Endothelial cell of umbilical vein (primary cell): Measurements from ENCODE around the gene DDX3X. TPM values are rescaled to one million over a fixed set of nuclear protein-coding genes. Genes with fewer than 3 reads are reported as not detected.
"Not testable (repeated sequence)": the region's sequence is repeated elsewhere in the genome, so short reads cannot be mapped to it uniquely, and the experiment has no call there.

Source experiments
- BruUV-seq: library from RNA; stranded (reverse); fragments of 400-500 nt; replicated peaks from 2 replicates; lab custom pipeline; 2021; lab: Mats Ljungman, UMichigan
- CTCF ChIA-PET: fragments of 300-600, 350-600 bp; sonication (Branson Sonifier 250); formaldehyde crosslinking; loops from one replicate; lab custom pipeline; 2021; ENCODE audit warnings: antibody characterized with exemption, inconsistent platforms; lab: Charles Lee
- POLR2A ChIA-PET: fragments of 300-600, 350-600 bp; sonication (Branson Sonifier 250); formaldehyde crosslinking; loops from one replicate; lab custom pipeline; 2021; ENCODE audit warnings: antibody characterized with exemption, inconsistent platforms; lab: Charles Lee
- DNase-seq: peaks from one replicate; pipeline ENCODE4 v3.0.0-alpha.2; 2011; ENCODE audit warnings: low read depth, low spot score
- FAIRE-seq: peaks from 2 replicates; lab custom pipeline; 2011; peaks lifted over from hg19 to GRCh38; lab: Jason Lieb, UNC
- H2AFZ ChIP-seq: 2 replicates; pipeline ENCODE4 v1.6.0; 2012; ENCODE audit warnings: low read depth, low read length, control low read depth, inconsistent platforms
- H3K27ac ChIP-seq: 2 replicates; pipeline ENCODE4 v1.5.1; 2011; ENCODE audit warnings: low read depth, mild to moderate bottlenecking, control low read depth, low read length, moderate library complexity; ENCODE audit not compliant: insufficient read depth
- H3K27me3 ChIP-seq, 2 experiments: 2 replicates each; pipeline versions ENCODE4 v1.6.0 to v1.6.1; 2011; ENCODE audit warnings: low read length in 2 of 2, mixed read lengths in 1 of 2; ENCODE audit not compliant: control insufficient read depth in 2 of 2, insufficient read depth in 2 of 2
- H3K36me3 ChIP-seq, 2 experiments: 2 replicates in 1 of 2; 3 replicates in 1 of 2; pipeline ENCODE4 v1.5.1; 2011; ENCODE audit warnings: low read length in 2 of 2, mild to moderate bottlenecking in 1 of 2, moderate library complexity in 1 of 2; ENCODE audit not compliant: control insufficient read depth in 2 of 2, insufficient read depth in 2 of 2; ENCODE audit errors: extremely low read depth in 1 of 2
- H3K4me1 ChIP-seq: 3 replicates; pipeline ENCODE4 v1.5.1; 2011; ENCODE audit warnings: mild to moderate bottlenecking, low read length; ENCODE audit not compliant: control insufficient read depth, insufficient read depth; ENCODE audit errors: extremely low read depth
- H3K4me2 ChIP-seq: 2 replicates; pipeline ENCODE4 v1.6.1; 2011; ENCODE audit warnings: low read length, control low read depth, mixed read lengths; ENCODE audit not compliant: insufficient read depth
- H3K4me3 ChIP-seq, 3 experiments: fragments of 200-600 bp in 1 of 3; sonication (generic), shearing (Covaris generic) in 1 of 3; replicated peaks in 1 of 3; 2 replicates each; pipeline ENCODE4 v1.5.1; 2011 to 2016; ENCODE audit warnings: control low read depth in 3 of 3, low read length in 3 of 3, mild to moderate bottlenecking in 2 of 3, inconsistent platforms in 1 of 3, low read depth in 1 of 3, moderate library complexity in 1 of 3; ENCODE audit not compliant: insufficient read depth in 1 of 3
- H3K79me2 ChIP-seq: 2 replicates; pipeline ENCODE4 v1.6.0; 2012; ENCODE audit warnings: low read length, inconsistent platforms; ENCODE audit not compliant: control insufficient read depth, insufficient read depth
- H3K9ac ChIP-seq: replicated peaks from 2 replicates; pipeline ENCODE3; 2011; ENCODE audit warnings: low read length, control low read depth; ENCODE audit not compliant: insufficient read depth; ENCODE audit errors: extremely low read depth
- H3K9me1 ChIP-seq: replicated peaks from 3 replicates; pipeline ENCODE4 v1.6.0; 2011; ENCODE audit warnings: mild to moderate bottlenecking, low read length; ENCODE audit not compliant: control insufficient read depth, insufficient read depth; ENCODE audit errors: extremely low read depth
- H3K9me3 ChIP-seq: replicated peaks from 2 replicates; pipeline ENCODE4 v1.5.1; 2012; ENCODE audit warnings: low read length, inconsistent platforms; ENCODE audit not compliant: control insufficient read depth, insufficient read depth
- H4K20me1 ChIP-seq: replicated peaks from 2 replicates; pipeline ENCODE3; 2011; ENCODE audit warnings: mild to moderate bottlenecking, low read length; ENCODE audit not compliant: control insufficient read depth, insufficient read depth; ENCODE audit errors: extremely low read depth
- EZH2 ChIP-seq: IDR thresholded peaks from 2 replicates; pipeline ENCODE4 v1.6.1; 2012; ENCODE audit warnings: borderline replicate concordance, low read depth, mild to moderate bottlenecking, moderate library complexity, low read length, inconsistent platforms; ENCODE audit not compliant: severe bottlenecking
- FOS ChIP-seq: IDR thresholded peaks from 2 replicates; pipeline ENCODE4 v1.6.1; 2011; ENCODE audit warnings: mild to moderate bottlenecking, low read length, moderate library complexity, borderline replicate concordance; ENCODE audit not compliant: insufficient read depth
- GATA2 ChIP-seq: IDR thresholded peaks from 2 replicates; pipeline ENCODE4 v1.7.0; 2011; ENCODE audit warnings: low read depth, mild to moderate bottlenecking, moderate library complexity, mixed read lengths, low read length; ENCODE audit not compliant: insufficient read length, insufficient read depth
- JUN ChIP-seq: IDR thresholded peaks from 2 replicates; pipeline ENCODE4 v1.6.1; 2011; ENCODE audit warnings: borderline replicate concordance, low read depth; ENCODE audit not compliant: insufficient read length, insufficient read depth
- MYC ChIP-seq: IDR thresholded peaks from one replicate; pipeline ENCODE4 v1.6.1; 2011; ENCODE audit warnings: mild to moderate bottlenecking, low read depth, low read length
- POLR2A ChIP-seq: IDR thresholded peaks from 2 replicates; pipeline ENCODE4 v1.6.1; 2012; ENCODE audit warnings: low read depth, mild to moderate bottlenecking, control low read depth, low read length
- POLR2AphosphoS5 ChIP-seq: IDR thresholded peaks from 2 replicates; pipeline ENCODE4 v1.6.1; 2012; ENCODE audit warnings: low read depth, mild to moderate bottlenecking, control low read depth, low read length, moderate library complexity; ENCODE audit not compliant: insufficient read depth
- dilution Hi-C: fragments of 300-500 bp; cut with MboI; formaldehyde crosslinking; loops from one replicate; pipeline ENCODE4 v1.15.0; 2019; ENCODE audit warnings: low sequenced_read_pairs; ENCODE audit not compliant: extremely low pct_ligation_motif_present
- intact Hi-C: fragments of 100-400 bp; cut with micrococcal nuclease; formaldehyde crosslinking; loops from one replicate; pipeline ENCODE4 v1.10.0; 2022
- polyA plus RNA-seq, 4 experiments: library from polyadenylated mRNA; depleted of rRNA in 3 of 4; stranded (reverse) in 3 of 4; unstranded in 1 of 4; fragments of >200 nt; gene quantifications; 2 replicates each; pipeline versions ENCODE4 v1.2.1 to v1.2.3, GENCODE V29; 2011 to 2012; ENCODE audit warnings: missing spikeins in 1 of 4
- total RNA-seq: library from RNA; stranded (reverse); gene quantifications from 2 replicates; pipeline ENCODE4 v1.2.3, GENCODE V29; 2021
- TF ChIP-seq, protein P1 (sequence below): IDR thresholded peaks from 2 replicates; pipeline ENCODE4 v1.6.1; 2011; ENCODE audit not compliant: insufficient read depth, insufficient read length
- TF ChIP-seq, protein P2 (sequence below), 2 donors: IDR thresholded peaks; 1 replicate in 1 of 2; 2 replicates in 1 of 2; pipeline ENCODE4 v1.5.1; 2011; ENCODE audit warnings: low read length in 2 of 2, mild to moderate bottlenecking in 2 of 2, moderate library complexity in 2 of 2, control low read depth in 1 of 2, inconsistent platforms in 1 of 2, low read depth in 1 of 2; ENCODE audit not compliant: insufficient read depth in 1 of 2; ENCODE audit errors: extremely low read depth in 1 of 2

Gene DDX3X
- total and polyA plus RNA-seq, 2 donors (not counting 3 experiments of a cell fraction or from before 2014, with no cell fraction given), result 48.5 to 300 TPM

DNA sequence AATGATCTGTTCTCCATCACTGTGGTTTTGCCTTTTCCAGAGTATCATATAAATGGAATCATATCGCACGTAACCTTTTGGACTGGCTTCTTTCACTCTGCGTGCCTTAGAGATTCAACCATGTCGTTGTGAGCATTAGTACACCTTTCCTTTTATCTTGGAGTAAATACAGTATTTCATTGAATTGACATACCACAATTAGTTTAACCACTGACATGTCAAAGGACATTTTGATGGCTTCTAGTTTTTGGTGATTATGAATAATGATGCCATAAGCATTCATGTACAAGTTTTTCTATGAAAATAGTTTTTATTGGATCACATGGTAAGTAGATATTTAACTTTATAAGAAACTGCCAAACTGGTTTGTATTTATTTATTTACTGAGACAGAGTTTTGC, 35.2 kb downstream of the DDX3X start:
- no peaks in the 10 kb centered on the region for H3K9me1 ChIP-seq
- H3K27ac ChIP-seq, result no peak overlapping the region
- FAIRE-seq (no peak), DNase-seq (no peak)
- no peaks in the 10 kb centered on the region for H3K4me1 ChIP-seq
- TF ChIP-seq FOS, result no peak
- TF ChIP-seq MYC, result no peak
- TF ChIP-seq GATA2, result no peak
- TF ChIP-seq EZH2, result no peak
- no peak for TF ChIP-seq POLR2AphosphoS5
- TF ChIP-seq, protein P1, sequence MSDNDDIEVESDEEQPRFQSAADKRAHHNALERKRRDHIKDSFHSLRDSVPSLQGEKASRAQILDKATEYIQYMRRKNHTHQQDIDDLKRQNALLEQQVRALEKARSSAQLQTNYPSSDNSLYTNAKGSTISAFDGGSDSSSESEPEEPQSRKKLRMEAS, result no peak
- TF ChIP-seq, protein P2, sequence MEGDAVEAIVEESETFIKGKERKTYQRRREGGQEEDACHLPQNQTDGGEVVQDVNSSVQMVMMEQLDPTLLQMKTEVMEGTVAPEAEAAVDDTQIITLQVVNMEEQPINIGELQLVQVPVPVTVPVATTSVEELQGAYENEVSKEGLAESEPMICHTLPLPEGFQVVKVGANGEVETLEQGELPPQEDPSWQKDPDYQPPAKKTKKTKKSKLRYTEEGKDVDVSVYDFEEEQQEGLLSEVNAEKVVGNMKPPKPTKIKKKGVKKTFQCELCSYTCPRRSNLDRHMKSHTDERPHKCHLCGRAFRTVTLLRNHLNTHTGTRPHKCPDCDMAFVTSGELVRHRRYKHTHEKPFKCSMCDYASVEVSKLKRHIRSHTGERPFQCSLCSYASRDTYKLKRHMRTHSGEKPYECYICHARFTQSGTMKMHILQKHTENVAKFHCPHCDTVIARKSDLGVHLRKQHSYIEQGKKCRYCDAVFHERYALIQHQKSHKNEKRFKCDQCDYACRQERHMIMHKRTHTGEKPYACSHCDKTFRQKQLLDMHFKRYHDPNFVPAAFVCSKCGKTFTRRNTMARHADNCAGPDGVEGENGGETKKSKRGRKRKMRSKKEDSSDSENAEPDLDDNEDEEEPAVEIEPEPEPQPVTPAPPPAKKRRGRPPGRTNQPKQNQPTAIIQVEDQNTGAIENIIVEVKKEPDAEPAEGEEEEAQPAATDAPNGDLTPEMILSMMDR (IDR thresholded peaks at IDR 0.05; ENCODE audit: extremely low read depth in 1 of 2, insufficient read depth in 1 of 2, low read depth in 1 of 2, low read length in 2 of 2), result no peak
- no peak for TF ChIP-seq POLR2A
- no peak for TF ChIP-seq JUN
- no peak overlapping the region for H2AFZ ChIP-seq
- H4K20me1 ChIP-seq, result no peaks in the 10 kb centered on the region
- no peak overlapping the region for H3K4me2 ChIP-seq
- H3K9me3 ChIP-seq, result no peaks in the 10 kb centered on the region
- no peaks in the 10 kb centered on the region for H3K79me2 ChIP-seq
- CTCF ChIA-PET, result no interaction called here
- H3K9ac ChIP-seq, result no peak overlapping the region
- dilution Hi-C loops, result no loop called here
- H3K36me3 ChIP-seq, result no peaks in the 10 kb centered on the region
- H3K27me3 ChIP-seq, result no peaks in the 10 kb centered on the region
- H3K4me3 ChIP-seq, result no peak overlapping the region
- POLR2A ChIA-PET, result no interaction called here
- BruUV-seq, result no TSS peak
- intact Hi-C loops, result no loop called here

DNA sequence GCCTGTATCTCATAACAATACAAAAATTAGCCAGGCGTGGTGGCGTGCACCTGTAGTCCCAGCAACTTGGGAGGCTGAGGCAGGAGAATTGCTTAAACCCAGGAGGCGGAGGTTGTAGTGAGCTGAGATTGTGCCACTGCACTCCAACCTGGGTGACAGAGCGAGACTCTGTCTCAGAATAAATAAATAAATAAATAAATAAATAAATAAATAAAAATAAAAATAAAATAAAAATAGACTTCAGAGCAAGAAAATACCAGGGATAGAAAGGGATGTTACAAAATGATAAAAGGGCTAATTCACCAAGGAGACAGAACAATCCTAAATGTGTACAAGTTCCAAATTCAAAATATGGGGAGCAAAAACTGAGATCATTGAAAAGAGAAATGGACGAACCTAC, 37.6 kb downstream of the DDX3X start:
- CTCF ChIA-PET, result not testable (repeated sequence)

More for the DNA sequence above, 37.6 kb downstream of the DDX3X start:
- H3K4me3 ChIP-seq, dilution Hi-C loops, intact Hi-C loops, H3K4me2 ChIP-seq, FAIRE-seq, H3K9me3 ChIP-seq, BruUV-seq, H3K79me2 ChIP-seq, H4K20me1 ChIP-seq, H3K9ac ChIP-seq, H3K9me1 ChIP-seq, H3K36me3 ChIP-seq, H2AFZ ChIP-seq, DNase-seq, H3K27ac ChIP-seq, H3K27me3 ChIP-seq, H3K4me1 ChIP-seq, POLR2A ChIA-PET: not testable (repeated sequence)
